ENCODE results near the gene IRAK2. TPM values are rescaled to one million over a fixed set of nuclear protein-coding genes. Genes with fewer than 3 reads are reported as not detected.

The IRAK2 gene
- total and polyA plus RNA-seq, 2 donors (not counting 3 experiments of a cell fraction or from before 2014, with no cell fraction given) = 7.9 to 10.0 TPM

DNA sequence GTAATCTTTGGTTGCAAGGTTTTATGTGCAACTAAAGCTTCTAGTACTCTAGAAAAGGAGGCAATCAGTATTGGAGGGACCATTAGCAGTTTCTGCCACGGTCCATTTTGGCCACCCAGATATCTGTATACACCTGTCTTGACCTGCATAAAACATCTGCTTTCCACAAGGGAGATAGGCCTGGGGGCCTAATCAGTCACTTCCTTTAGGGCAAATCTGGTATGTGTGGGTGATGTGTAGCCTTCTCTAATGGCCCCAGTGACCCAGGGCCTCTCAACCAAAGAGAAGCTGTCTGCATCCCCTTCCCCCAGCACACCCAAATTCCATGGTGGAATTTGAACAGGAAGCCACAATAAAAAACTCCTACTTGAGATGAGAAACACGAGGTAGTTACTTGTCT is 19.5 kb downstream of the IRAK2 start:
- no peak overlapping the region for H3K4me3 ChIP-seq (replicated peaks in 1 of 3; ENCODE audit: insufficient read depth in 1 of 3, low read depth in 1 of 3, low read length in 3 of 3)
- ChIA-PET POLR2A (interaction anchor here (0.7 kb wide), 1 partner anchor 289 kb away, joined by 7 read pairs; no protein-coding TSS in a partner anchor), CTCF (interaction anchor here (1.5 kb wide), 1 partner anchor 15 kb away, joined by 3 read pairs; no protein-coding TSS in a partner anchor)
- TF ChIP-seq JUN (IDR thresholded peaks at IDR 0.05; ENCODE audit: borderline replicate concordance, insufficient read depth, insufficient read length, low read depth) (no peak), EZH2 (IDR thresholded peaks at IDR 0.05; ENCODE audit: borderline replicate concordance, low read depth, low read length, severe bottlenecking) (no peak), MYC (IDR thresholded peaks at IDR 0.05; ENCODE audit: low read depth, low read length) (no peak), FOS (IDR thresholded peaks at IDR 0.05; ENCODE audit: borderline replicate concordance, insufficient read depth, low read length) (no peak), POLR2AphosphoS5 (IDR thresholded peaks at IDR 0.05; ENCODE audit: insufficient read depth, low read depth, low read length) (no peak), POLR2A (IDR thresholded peaks at IDR 0.05; ENCODE audit: low read depth, low read length) (no peak), GATA2 (IDR thresholded peaks at IDR 0.05; ENCODE audit: insufficient read depth, insufficient read length, low read depth, low read length) (no peak)
- TF ChIP-seq, protein P1, sequence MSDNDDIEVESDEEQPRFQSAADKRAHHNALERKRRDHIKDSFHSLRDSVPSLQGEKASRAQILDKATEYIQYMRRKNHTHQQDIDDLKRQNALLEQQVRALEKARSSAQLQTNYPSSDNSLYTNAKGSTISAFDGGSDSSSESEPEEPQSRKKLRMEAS (IDR thresholded peaks at IDR 0.05; ENCODE audit: insufficient read depth, insufficient read length) = no peak
- TF ChIP-seq, protein P2, sequence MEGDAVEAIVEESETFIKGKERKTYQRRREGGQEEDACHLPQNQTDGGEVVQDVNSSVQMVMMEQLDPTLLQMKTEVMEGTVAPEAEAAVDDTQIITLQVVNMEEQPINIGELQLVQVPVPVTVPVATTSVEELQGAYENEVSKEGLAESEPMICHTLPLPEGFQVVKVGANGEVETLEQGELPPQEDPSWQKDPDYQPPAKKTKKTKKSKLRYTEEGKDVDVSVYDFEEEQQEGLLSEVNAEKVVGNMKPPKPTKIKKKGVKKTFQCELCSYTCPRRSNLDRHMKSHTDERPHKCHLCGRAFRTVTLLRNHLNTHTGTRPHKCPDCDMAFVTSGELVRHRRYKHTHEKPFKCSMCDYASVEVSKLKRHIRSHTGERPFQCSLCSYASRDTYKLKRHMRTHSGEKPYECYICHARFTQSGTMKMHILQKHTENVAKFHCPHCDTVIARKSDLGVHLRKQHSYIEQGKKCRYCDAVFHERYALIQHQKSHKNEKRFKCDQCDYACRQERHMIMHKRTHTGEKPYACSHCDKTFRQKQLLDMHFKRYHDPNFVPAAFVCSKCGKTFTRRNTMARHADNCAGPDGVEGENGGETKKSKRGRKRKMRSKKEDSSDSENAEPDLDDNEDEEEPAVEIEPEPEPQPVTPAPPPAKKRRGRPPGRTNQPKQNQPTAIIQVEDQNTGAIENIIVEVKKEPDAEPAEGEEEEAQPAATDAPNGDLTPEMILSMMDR (IDR thresholded peaks at IDR 0.05; ENCODE audit: extremely low read depth in 1 of 2, insufficient read depth in 1 of 2, low read depth in 1 of 2, low read length in 2 of 2) = no peak
- H3K9me3 ChIP-seq (replicated peaks; ENCODE audit: control insufficient read depth, insufficient read depth, low read length) = no peaks in the 10 kb centered on the region
- H3K27me3 ChIP-seq (ENCODE audit: control insufficient read depth in 2 of 2, insufficient read depth in 2 of 2, low read length in 2 of 2) = no peaks in the 10 kb centered on the region
- BruUV-seq (replicated peaks) = no TSS peak
- intact Hi-C loops (cut with micrococcal nuclease) (no loop called here), dilution Hi-C loops (cut with MboI; ENCODE audit: extremely low pct_ligation_motif_present, low sequenced_read_pairs) (no loop called here)
- FAIRE-seq (no peak), DNase-seq (ENCODE audit: low read depth, low spot score) (no peak)
- no peak overlapping the region for H3K27ac ChIP-seq (ENCODE audit: insufficient read depth, low read depth, low read length)
- no peak overlapping the region for H3K9ac ChIP-seq (replicated peaks; ENCODE audit: extremely low read depth, insufficient read depth, low read length)
- no peaks in the 10 kb centered on the region for H3K36me3 ChIP-seq (ENCODE audit: control insufficient read depth in 2 of 2, extremely low read depth in 1 of 2, insufficient read depth in 2 of 2, low read length in 2 of 2)
- H3K79me2 ChIP-seq (ENCODE audit: control insufficient read depth, insufficient read depth, low read length) = no peaks in the 10 kb centered on the region
- peaks cover 12% of the 10 kb centered on the region for H3K4me1 ChIP-seq (ENCODE audit: control insufficient read depth, extremely low read depth, insufficient read depth, low read length)
- H2AFZ ChIP-seq (ENCODE audit: low read depth, low read length) = no peak overlapping the region
- H3K4me2 ChIP-seq (ENCODE audit: insufficient read depth, low read length) = no peak overlapping the region
- H3K9me1 ChIP-seq (replicated peaks; ENCODE audit: control insufficient read depth, extremely low read depth, insufficient read depth, low read length) = no peaks in the 10 kb centered on the region
- H4K20me1 ChIP-seq (replicated peaks; ENCODE audit: control insufficient read depth, extremely low read depth, insufficient read depth, low read length) = no peaks in the 10 kb centered on the region
